K562 (cell line): ENCODE data around the gene GALNT18.

Experiments
- ARID2 ChIP-seq: fragments of 450-650 bp; IDR thresholded peaks from 2 replicates; pipeline ENCODE4 v1.6.1; 2017; ENCODE audit warnings: antibody characterized with exemption, mild to moderate bottlenecking
- NR3C1 ChIP-seq: sonication (generic); formaldehyde crosslinking; IDR thresholded peaks from 2 replicates; pipeline ENCODE4 v1.8.1; 2022; ENCODE audit warnings: missing genetic modification reagents
- POLR2A ChIP-seq: fragments of 450-650 bp; conservative IDR thresholded peaks from 2 replicates; pipeline ENCODE4 v1.6.1; 2016
- SIN3A ChIP-seq, 2 experiments: fragments of 150-350 bp in 1 of 2; IDR thresholded peaks; 2 replicates each; pipeline ENCODE4 v1.6.1; 2011 to 2016; ENCODE audit warnings: borderline replicate concordance in 2 of 2, low read depth in 2 of 2, low read length in 2 of 2, mild to moderate bottlenecking in 2 of 2, moderate library complexity in 2 of 2; ENCODE audit not compliant: control insufficient read depth in 1 of 2
- ZNF121 ChIP-seq: sonication (generic); formaldehyde crosslinking; conservative IDR thresholded peaks from 2 replicates; pipeline ENCODE4 v1.8.0; 2022; ENCODE audit warnings: missing genetic modification reagents
- TF ChIP-seq, protein P1 (sequence below): sonication (generic); formaldehyde crosslinking; IDR thresholded peaks from 2 replicates; pipeline ENCODE4 v1.8.0; 2022; ENCODE audit warnings: missing genetic modification reagents, mild to moderate bottlenecking, borderline replicate concordance

DNA sequence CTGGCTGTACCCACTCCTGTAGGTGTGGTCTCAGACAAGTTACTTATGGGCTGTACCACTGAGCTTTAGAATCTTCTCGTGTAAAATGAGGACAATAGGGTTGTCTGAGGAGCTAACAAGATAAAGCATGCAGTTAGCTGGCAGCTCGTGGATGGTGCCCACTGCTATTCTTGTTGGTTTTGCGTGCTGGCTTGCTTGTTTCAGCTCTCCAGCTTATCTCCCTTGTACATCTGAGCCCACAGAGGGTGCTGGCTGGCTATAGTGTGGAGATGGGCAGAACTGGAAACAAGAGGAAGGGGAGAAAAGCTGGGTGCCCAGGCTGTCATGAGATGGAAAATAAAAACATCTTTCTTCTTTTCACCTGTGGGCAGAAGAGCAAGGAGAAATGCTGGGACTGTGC, 46.5 kb upstream of the GALNT18 start:
- TF ChIP-seq POLR2A (no peak), SIN3A (IDR thresholded peaks at IDR 0.05; ENCODE audit: borderline replicate concordance in 2 of 2, control insufficient read depth in 1 of 2, low read depth in 2 of 2, low read length in 2 of 2) (no peak), NR3C1 (no peak), ARID2 (no peak), ZNF121 (CRISPR knock-in tag) (no peak)
- TF ChIP-seq, protein P1, sequence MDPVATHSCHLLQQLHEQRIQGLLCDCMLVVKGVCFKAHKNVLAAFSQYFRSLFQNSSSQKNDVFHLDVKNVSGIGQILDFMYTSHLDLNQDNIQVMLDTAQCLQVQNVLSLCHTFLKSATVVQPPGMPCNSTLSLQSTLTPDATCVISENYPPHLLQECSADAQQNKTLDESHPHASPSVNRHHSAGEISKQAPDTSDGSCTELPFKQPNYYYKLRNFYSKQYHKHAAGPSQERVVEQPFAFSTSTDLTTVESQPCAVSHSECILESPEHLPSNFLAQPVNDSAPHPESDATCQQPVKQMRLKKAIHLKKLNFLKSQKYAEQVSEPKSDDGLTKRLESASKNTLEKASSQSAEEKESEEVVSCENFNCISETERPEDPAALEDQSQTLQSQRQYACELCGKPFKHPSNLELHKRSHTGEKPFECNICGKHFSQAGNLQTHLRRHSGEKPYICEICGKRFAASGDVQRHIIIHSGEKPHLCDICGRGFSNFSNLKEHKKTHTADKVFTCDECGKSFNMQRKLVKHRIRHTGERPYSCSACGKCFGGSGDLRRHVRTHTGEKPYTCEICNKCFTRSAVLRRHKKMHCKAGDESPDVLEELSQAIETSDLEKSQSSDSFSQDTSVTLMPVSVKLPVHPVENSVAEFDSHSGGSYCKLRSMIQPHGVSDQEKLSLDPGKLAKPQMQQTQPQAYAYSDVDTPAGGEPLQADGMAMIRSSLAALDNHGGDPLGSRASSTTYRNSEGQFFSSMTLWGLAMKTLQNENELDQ (CRISPR knock-in tag) = no peak
